Osteocyte (in vitro differentiated cells): ENCODE measurements around the gene IGF1R. TPM values are rescaled to one million over a fixed set of nuclear protein-coding genes. Genes with fewer than 3 reads are reported as not detected.

Experiments used
- DNase-seq: peaks from one replicate; pipeline ENCODE4 v3.0.0; 2021; ENCODE audit warnings: mixed read lengths; ENCODE audit not compliant: unreplicated experiment; ENCODE audit errors: extremely low spot score
- H3K27ac Mint-ChIP-seq: one replicate; pipeline ENCODE4 v1.8.0; 2021; ENCODE audit warnings: mild to moderate bottlenecking, mixed read lengths; ENCODE audit not compliant: unreplicated experiment
- H3K27me3 Mint-ChIP-seq: one replicate; pipeline ENCODE4 v1.8.0; 2021; ENCODE audit warnings: mixed read lengths; ENCODE audit not compliant: unreplicated experiment
- H3K36me3 Mint-ChIP-seq: one replicate; pipeline ENCODE4 v1.8.0; 2021; ENCODE audit warnings: mixed read lengths; ENCODE audit not compliant: unreplicated experiment
- H3K4me1 Mint-ChIP-seq: one replicate; pipeline ENCODE4 v1.8.0; 2021; ENCODE audit warnings: mixed read lengths; ENCODE audit not compliant: unreplicated experiment
- H3K4me3 Mint-ChIP-seq: one replicate; pipeline ENCODE4 v1.8.0; 2021; ENCODE audit warnings: mild to moderate bottlenecking, moderate library complexity, mixed read lengths; ENCODE audit not compliant: unreplicated experiment
- H3K9me3 Mint-ChIP-seq: one replicate; pipeline ENCODE4 v1.8.0; 2021; ENCODE audit warnings: mixed read lengths; ENCODE audit not compliant: unreplicated experiment
- total RNA-seq: library from RNA; stranded (reverse); gene quantifications from 2 replicates; pipeline ENCODE4 v1.2.1, GENCODE V29; 2021
- TF ChIP-seq, protein P1 (sequence below): fragments of 200-600 bp; sonication (generic); IDR thresholded peaks from 2 replicates; pipeline ENCODE4 v1.5.0; 2021; ENCODE audit warnings: antibody characterized with exemption, mild to moderate bottlenecking, moderate library complexity

The IGF1R gene
- total RNA-seq, 1 donor from 2014 or later, result 174 TPM

GRCh38 chr15:98715890-98716443 is 67.6 kb downstream of the IGF1R start:
- TF ChIP-seq, protein P1, sequence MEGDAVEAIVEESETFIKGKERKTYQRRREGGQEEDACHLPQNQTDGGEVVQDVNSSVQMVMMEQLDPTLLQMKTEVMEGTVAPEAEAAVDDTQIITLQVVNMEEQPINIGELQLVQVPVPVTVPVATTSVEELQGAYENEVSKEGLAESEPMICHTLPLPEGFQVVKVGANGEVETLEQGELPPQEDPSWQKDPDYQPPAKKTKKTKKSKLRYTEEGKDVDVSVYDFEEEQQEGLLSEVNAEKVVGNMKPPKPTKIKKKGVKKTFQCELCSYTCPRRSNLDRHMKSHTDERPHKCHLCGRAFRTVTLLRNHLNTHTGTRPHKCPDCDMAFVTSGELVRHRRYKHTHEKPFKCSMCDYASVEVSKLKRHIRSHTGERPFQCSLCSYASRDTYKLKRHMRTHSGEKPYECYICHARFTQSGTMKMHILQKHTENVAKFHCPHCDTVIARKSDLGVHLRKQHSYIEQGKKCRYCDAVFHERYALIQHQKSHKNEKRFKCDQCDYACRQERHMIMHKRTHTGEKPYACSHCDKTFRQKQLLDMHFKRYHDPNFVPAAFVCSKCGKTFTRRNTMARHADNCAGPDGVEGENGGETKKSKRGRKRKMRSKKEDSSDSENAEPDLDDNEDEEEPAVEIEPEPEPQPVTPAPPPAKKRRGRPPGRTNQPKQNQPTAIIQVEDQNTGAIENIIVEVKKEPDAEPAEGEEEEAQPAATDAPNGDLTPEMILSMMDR, result no peak
- H3K36me3 Mint-ChIP-seq, result peaks cover 18% of the 10 kb centered on the region
- H3K27ac Mint-ChIP-seq, result no peak overlapping the region
- no peaks in the 10 kb centered on the region for H3K27me3 Mint-ChIP-seq
- H3K4me1 Mint-ChIP-seq, result peaks cover 75% of the 10 kb centered on the region
- H3K9me3 Mint-ChIP-seq, result peaks cover 9% of the 10 kb centered on the region
- DNase-seq, result no peak
- no peak overlapping the region for H3K4me3 Mint-ChIP-seq

DNA sequence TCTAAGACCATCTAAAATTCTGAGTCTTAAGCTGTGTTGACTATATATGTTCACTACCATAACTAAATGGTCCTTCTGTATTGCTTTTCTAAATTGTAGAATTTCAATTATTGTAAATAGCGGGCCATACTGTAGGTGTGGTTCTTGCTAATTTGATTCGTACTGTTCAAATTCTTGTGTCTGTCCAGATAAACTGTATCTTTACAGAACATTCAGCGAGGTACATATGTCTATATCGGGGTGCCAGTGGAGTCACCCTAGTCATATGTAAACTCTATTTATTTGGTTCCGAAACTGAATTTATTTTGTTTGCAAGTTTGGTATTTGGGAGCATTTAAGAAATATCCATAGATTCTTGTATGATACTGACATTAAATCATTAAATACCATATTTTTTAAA is 69.0 kb downstream of the IGF1R start:
- H3K9me3 Mint-ChIP-seq, result peaks cover under 1% of the 10 kb centered on the region
- peaks cover 86% of the 10 kb centered on the region for H3K4me1 Mint-ChIP-seq
- H3K4me3 Mint-ChIP-seq, result no peak overlapping the region
- TF ChIP-seq, protein P1, result no peak
- H3K36me3 Mint-ChIP-seq, result peaks cover 7% of the 10 kb centered on the region
- H3K27ac Mint-ChIP-seq, result no peak overlapping the region
- H3K27me3 Mint-ChIP-seq, result no peaks in the 10 kb centered on the region
- no peak for DNase-seq

DNA sequence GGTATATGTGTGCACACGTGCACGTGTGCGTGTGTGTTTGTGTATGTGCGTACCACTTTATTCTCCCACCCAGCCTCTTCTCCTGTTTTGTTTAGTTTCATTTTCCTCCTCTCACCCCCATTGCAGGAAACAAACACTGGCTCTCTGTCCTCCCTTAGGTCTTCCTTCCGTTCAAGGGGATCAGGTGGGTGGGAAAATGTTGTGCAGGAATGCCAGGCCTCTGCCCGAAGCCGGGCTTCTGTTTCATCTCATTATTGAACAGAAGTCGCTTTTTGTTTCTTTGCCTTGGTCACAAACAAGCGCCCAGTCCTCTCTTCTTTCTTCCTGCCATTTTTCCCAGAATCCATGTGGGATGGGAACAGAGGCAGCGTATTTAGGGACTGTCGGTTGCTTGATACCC is 69.6 kb downstream of the IGF1R start:
- Mint-ChIP-seq H3K36me3 (peaks cover 3% of the 10 kb centered on the region), H3K9me3 (no peaks in the 10 kb centered on the region), H3K4me1 (peaks cover 92% of the 10 kb centered on the region), H3K27me3 (no peaks in the 10 kb centered on the region), H3K4me3 (no peak overlapping the region), H3K27ac (peak overlapping the region; percentile 1)
- TF ChIP-seq, protein P1, result no peak
- no peak for DNase-seq

DNA sequence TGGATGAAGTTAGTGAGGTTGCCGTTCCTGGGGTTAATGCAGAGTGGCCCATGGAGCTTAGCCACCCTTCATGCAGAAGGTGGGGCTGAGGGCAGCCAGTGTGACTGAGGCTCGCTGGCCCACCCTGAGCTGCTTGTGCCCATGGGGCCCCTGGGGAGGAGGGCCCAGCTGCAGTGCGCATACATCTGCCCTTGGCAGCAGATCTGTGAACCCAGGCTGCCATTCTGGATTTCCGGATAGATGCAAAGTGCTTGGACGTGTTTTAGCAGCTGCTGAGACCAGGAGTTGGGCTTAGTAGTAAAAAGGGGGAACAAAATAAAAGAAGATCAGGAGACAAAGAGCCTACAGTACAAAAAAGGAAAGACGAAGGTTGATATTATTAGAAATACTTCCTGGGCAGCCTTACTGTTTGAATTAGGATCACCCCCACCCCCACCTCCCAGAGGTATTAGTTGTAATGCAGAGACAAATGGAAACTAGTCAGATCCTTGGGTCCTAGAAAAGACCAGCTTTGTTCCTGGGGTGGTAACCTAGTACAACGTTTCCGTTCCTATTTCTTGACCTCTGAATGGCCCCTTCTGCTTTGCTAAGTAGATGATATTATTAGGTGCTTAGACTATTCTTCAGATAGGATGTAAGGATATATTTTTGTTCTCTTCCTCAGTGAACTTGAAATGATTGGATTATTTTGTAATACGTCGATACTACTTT is 70.2 kb downstream of the IGF1R start:
- TF ChIP-seq, protein P1, result no peak
- Mint-ChIP-seq H3K4me1 (peaks cover 93% of the 10 kb centered on the region), H3K9me3 (no peaks in the 10 kb centered on the region), H3K36me3 (no peaks in the 10 kb centered on the region), H3K27ac (peak overlapping the region; percentile 75), H3K4me3 (no peak overlapping the region), H3K27me3 (no peaks in the 10 kb centered on the region)
- DNase-seq, result no peak

DNA sequence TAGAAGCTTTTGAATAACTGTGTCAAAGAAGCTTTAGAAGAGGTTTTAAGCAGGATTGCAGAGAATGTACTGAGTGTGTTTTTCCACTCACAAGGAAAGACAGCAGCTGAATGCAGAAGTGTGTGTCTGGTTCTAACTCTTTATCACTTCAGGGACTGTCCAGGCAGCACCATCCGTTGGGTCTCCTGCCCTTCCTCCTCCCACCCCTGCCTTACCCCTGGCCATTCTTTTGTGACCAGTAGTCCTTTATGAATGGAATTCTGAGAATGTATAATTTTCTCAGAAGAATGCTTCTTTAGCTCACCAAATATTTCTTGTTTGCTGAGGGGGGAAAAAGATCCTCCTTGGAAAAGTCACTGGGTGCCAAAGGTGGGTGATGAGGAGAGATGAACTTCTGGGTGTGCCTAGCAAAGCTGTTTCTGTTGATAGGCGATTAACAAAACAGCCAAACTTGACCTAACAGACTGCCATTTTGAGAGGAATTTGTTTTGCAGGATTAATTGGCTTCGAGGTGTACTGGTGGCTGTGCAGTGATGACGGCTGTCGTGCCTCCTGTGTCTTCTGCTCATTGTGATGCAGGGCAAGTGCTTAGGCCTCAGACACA is 70.9 kb downstream of the IGF1R start:
- Mint-ChIP-seq H3K27ac (peak overlapping the region; percentile 75), H3K27me3 (no peaks in the 10 kb centered on the region), H3K9me3 (no peaks in the 10 kb centered on the region), H3K4me1 (peaks cover 93% of the 10 kb centered on the region), H3K36me3 (no peaks in the 10 kb centered on the region), H3K4me3 (peak overlapping the region; percentile 1)
- TF ChIP-seq, protein P1, result no peak
- DNase-seq, result no peak
